ENCODE data around the gene LIMCH1. TPM values are rescaled to one million over a fixed set of nuclear protein-coding genes. Genes with fewer than 3 reads are reported as not detected.

Gene LIMCH1
- total RNA-seq, 2 experiments from 2014 or later, result not detected

GRCh38 chr4:41749631-41750039 is 211.7 kb downstream of the LIMCH1 start:
- peaks cover 3% of the 10 kb centered on the region for H3K36me3 Mint-ChIP-seq (ENCODE audit: low read depth)
- TF ChIP-seq CTCF (IDR thresholded peaks at IDR 0.05), result no peak
- H3K27ac Mint-ChIP-seq, result no peak overlapping the region
- H3K9me3 Mint-ChIP-seq, result no peaks in the 10 kb centered on the region
- DNase-seq (no peak), ATAC-seq (no peak)
- CTCF ChIA-PET, result interaction anchor here (1.1 to 1.4 kb wide), 2 partner anchors 56 to 71 kb away, joined by 3 to 4 read pairs; no protein-coding TSS in a partner anchor
- H3K27me3 Mint-ChIP-seq, result peaks cover 79% of the 10 kb centered on the region
- intact Hi-C loops (cut with micrococcal nuclease), result loop anchor here (5.0 kb wide), 1 partner anchor 133 kb away; no protein-coding TSS in a partner anchor
- POLR2A ChIA-PET, result no interaction called here
- no peaks in the 10 kb centered on the region for H3K4me1 Mint-ChIP-seq (ENCODE audit: low read depth)
- no peak overlapping the region for H3K4me3 Mint-ChIP-seq

Other genes with a start within 250 kb of the LIMCH1 start
- not detected for gene PHOX2B, start 210.6 kb downstream of the LIMCH1 start, total RNA-seq